HG03457 (cell line): Measurements from ENCODE around the gene STAB2.

Source experiments
- ATAC-seq: cut with Tn5 transposase; IDR thresholded peaks from one replicate; pipeline ENCODE4 v1.9.1; 2021; ENCODE audit warnings: moderate number of reproducible peaks; ENCODE audit not compliant: unreplicated experiment

Gene STAB2

DNA sequence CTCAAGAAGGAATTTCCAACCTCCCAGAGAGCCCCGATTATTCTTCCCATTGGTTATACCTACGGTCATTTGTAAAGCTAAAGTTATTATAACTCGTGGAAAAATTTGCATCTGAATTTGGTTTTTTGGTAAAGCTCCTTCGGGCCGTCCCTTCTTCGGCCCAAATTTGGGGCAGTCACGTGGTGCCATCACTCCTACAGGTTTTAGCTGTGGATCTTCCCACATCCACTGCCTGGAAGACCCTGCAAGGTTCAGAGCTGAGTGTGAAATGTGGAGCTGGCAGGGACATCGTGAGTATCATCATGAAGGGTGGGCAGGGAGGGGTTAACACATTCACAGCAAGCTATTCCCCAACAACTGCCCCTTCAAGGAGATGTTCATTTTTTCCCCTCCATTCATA lies 148.2 kb downstream of the STAB2 start:
- ATAC-seq, result no peak

DNA sequence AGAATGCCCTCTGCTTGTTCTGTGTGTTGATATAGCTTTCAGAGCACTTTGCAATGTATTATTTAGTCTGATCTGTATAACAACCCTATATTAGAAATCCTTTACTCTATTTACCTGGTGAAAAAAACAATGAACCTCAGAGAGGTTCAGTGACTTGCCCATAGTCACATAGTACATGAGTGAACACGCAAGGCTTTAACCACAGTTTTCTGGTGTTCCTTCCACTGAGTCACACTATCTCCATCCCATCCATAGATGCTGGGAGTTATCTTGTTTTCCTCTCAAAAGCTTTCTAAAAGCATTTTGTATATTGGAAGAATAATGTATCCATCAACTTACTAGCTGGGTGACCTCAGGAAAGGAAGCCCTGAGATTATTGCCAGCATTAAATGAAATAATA lies 149.5 kb downstream of the STAB2 start:
- ATAC-seq, result no peak

DNA sequence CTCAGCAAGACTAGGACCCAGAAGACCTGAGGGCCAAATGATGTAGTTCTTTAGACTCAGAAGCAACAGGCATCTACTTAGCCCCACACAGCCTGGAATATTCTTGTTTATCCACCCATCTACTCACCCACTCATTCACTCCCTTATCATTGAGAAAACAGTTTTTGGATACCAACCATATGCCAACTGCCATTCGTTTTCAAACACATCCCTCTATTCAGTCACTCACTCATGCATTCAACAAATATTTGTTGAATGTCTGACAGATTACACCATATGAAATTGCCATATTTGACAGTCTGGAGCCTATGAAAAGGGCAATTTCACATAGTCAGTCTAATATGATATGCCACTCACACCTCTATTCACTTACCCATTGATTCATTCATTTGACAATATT lies 150.8 kb downstream of the STAB2 start:
- no peak for ATAC-seq

DNA sequence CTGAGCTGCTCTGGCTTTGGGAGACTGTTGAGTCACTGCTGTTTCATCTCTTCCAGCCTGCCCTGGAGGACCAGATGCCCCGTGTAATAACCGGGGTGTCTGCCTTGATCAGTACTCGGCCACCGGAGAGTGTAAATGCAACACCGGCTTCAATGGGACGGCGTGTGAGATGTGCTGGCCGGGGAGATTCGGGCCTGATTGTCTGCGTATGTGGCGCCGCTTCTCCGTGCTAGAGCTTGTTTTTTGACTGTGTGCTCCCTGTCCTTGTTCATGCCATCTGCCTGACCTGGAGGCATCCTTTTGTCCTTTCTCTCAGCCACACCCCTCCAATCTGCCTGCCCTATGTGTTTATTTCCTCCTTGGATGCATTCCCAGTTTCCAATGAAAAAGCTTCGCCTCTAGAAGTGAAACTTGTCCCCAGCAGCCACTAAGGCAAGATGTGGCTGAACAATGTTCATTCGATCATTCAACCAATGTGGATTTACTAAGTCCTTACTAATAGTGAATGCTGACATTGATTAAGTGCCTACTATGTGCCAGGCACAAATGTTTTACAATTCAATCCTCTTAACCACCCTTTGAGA lies 155.4 kb downstream of the STAB2 start:
- no peak for ATAC-seq

DNA sequence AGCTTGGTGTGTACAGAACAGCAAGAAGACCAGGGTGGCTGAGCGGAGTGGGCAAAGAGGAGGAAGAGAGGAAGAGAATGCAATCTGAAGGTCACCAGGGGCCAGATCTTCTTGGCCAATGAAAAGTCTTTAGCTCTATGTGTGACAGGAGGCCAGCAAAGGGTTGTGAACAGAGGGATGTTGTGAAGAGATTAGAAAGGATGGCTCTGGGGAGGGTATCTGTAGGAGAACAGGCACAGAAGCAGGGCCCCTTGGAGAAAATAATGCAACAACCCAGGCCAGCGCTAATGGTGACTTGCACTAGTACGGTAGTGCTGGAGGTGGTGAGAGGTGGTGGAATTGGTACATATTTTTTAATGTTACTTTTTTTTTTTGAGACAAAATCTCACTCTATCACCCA lies 156.7 kb downstream of the STAB2 start:
- no peak for ATAC-seq

DNA sequence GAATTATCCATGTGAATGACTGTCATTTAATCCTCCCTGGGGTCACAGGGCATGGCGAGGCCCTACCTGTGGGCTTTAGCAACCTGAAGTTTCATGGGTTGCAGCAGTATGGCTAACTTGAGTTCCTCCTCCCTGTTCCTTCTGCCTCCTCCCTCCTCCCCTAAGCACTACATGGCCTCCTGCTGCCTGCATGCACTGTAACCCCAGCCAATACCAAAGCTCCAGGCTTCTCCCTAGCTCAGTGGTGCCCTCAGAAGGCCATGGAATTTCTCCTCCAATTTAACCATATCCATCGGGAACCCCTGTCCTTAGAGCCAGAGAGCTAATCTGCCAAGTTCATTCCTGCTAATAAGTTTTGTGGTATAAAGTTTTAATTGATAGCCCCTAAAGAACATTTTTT lies 158.9 kb downstream of the STAB2 start:
- ATAC-seq, result no peak

DNA sequence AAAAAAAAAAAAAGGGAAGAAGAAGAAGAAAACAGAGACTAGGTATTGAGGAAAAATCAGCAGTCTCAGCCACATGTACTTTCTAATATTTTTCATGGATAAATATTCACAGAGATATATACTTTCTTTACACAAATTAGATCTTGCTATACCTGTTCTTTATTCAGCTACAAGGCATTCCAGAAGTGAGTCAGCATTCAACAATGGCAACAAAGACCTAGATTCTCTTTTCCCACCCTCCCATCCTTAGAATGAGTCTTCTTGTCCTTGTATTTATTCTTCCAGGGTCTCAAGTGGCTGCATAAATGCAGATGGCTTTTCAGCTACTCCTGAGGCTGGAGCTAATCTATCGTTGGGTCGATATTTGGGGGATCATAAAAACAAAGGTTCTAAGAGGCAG lies 160.9 kb downstream of the STAB2 start:
- no peak for ATAC-seq

DNA sequence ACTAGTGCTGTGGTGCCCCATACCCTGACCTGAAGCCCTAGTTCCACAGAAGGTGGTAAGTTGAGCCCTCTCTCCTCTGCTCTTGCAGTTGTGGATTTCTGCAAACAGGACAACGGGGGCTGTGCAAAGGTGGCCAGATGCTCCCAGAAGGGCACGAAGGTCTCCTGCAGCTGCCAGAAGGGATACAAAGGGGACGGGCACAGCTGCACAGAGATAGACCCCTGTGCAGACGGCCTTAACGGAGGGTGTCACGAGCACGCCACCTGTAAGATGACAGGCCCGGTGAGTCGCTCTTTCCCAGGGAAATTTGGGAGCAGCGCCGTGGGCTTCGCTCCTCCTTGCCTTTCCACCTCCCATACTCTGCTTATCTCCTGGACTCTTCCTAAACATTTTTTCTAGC lies 161.8 kb downstream of the STAB2 start:
- no peak for ATAC-seq

DNA sequence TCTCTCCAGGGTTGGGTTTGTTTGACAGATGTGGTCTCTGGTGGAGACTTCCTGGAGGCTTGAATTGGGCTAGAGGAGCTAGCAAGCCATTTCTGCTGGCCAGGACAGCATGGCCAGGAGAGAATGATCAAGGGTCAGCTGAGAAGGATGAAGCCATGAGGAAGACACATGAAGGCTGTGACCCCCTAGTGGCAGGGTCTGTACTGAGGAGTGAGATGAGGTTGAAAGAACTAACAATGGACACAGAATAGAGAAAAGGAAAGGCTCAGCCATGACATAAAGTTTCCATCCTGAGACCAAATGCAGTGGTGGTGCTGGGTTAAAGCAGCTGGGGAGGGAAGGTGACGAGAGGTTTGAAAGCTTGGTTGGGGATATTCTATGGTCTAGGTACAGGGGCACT lies 164.1 kb downstream of the STAB2 start:
- ATAC-seq, result no peak

DNA sequence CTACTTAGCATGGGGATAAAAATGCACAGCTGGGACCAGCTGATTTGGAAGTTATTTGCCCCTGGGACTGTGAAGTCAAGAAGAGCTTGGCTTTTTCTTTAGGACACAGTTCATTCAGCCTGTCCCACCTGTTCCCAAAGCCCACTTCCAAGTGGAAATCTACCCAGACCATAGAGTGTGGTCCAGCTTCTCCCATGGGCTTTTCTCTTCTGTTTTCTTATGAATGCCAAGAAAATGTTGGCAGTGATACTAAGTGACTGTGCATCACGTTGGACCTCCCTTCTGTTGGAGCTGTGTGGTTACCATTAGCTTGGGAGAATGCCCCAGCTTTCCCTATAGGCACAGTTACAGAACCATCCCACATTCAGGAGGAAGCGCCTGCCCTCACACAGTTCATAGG lies 164.5 kb downstream of the STAB2 start:
- no peak for ATAC-seq

DNA sequence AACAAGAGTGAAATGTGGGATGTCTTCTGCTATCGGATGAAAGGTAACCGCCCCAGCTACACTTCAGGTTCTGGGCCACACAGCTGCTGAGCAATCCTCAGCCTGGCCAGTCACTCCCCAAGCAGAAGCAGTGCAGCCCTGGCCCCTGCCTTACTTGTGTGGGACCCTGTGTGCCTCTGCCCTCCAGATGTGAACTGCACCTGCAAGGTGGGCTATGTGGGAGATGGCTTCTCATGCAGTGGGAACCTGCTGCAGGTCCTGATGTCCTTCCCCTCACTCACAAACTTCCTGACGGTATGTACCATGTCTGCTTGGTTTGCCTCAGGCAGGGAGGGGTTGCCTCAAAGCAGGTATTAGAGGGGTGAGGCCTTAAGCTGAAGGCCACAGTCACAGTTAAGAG lies 168.4 kb downstream of the STAB2 start:
- ATAC-seq, result no peak

DNA sequence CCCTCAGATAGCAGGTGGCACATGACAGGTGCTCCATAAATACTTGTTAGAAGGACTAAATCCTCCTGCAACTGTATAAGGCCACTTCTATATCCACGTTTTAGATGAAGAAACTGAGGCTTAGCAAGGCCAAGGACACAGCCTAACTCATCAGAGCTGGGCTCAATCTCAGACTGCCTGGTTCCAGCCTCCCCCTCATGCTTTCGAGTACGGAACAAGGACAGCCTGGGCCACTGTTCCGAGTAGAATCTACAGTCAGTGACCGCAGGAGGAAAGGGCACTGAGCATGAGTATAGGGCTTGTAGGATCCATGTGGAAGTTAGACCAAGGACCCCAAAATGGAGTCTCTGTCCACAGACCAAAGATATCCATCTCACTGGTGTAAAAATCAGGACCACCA lies 169.4 kb downstream of the STAB2 start:
- no peak for ATAC-seq

DNA sequence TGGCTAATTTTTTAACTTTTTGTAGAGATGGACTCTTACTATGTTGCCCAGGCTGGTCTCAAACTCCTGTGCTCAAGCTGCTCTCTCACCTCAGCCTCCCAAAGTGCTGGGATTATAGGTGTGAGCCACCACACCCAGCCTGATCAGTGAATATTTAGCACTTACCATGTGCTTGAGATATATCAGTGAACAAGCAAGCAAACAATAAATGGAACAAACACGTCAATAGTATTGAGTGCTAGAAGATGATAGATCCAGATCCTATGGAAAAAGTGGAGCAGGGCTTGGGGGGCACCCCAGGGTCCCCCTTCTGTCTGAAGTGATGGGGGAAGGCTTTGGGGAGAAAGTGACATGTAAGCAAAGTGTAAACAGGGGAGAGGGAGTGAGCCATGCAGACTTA lies 170.2 kb downstream of the STAB2 start:
- ATAC-seq, result no peak

DNA sequence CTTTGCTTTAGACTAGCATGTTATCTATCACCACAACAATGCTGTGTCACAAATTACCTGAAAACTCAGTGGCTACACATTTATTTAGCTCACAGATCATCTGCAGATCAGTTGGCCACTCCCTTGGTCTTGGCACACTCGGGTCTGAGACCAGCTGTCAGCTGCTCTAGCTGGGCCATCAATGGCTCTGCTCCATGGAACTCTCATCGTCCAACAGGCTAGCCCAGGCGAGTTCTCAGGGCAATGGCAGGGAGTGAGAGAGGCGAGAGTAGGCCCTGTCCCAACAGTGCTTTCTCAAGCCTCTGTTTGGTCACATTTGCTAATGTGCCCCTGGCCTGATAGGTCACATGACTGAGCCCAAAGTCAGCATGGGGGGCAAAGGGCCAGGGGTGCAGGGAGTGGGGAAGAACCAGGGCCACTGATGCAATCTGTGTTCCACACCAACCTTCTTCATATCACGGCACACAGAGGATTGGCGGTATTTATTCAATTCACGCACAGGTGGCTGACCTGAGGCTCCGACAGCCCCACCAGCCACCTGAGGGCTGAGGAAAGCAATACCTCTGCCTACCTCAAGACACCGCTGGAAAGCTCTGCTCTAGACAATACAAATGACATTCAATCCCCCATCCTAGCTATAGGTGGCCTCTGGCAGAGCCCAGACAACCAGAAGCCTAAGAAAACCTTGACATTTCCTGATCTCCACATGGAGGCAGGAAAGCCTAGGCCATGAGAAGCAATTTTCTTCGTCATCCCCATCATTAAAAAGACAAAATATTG lies 171.4 kb downstream of the STAB2 start:
- no peak for ATAC-seq

DNA sequence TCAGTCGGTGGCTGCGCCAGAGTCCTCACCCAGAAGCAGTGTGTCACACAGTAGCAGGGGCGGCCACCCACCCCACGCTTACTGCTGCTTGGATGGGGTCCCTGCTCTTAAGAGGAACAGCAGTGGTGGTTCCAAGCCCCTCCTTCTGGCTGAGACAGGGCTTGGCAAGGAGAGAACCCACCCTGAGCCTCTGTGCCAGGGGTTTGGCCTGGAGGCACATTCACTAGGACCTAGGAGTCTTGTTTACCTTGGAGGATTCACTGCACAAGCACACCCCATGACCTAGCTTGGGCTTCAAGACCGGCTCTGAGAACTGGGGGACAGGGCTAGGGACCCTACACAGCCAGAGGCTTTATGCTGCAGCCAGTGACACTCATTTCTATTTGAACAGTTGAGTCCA lies 175.4 kb downstream of the STAB2 start:
- ATAC-seq, result no peak

DNA sequence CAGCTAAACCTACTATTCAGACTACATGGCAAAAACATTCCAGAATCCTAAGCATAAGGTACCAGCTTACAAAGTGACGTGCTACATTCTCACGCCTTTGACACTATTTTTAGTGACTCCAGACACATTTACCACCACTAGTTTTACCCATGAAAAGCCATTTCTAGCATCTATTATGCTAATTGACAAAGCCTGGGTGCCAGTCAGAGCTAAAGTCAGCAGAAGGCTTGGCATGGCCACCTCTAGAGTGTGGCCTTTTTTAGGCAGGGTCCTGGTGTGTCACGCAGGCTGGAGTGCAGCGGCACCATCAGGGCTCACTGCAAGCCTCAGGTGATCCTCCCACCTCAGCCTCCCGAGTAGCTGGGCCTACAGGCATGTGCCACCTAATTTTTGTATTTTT lies 178.2 kb downstream of the STAB2 start:
- ATAC-seq, result no peak

DNA sequence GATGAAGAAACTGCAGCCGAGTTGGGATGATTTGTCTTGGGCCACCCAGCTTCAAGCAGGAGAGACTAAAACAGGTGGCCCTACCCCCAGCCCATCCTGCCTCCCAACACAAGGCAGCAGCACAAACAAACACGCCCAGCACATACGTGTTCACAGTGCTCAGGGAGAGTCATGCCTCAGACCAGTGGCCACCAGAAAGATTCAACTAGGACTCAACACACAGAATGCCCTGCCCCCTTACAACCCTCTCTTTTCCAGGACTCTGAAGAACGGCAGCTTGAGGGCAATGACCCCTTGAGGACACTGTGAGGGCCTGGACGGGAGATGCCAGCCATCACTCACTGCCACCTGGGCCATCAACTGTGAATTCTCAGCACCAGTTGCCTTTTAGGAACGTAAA lies 179.0 kb downstream of the STAB2 start:
- ATAC-seq, result no peak

DNA sequence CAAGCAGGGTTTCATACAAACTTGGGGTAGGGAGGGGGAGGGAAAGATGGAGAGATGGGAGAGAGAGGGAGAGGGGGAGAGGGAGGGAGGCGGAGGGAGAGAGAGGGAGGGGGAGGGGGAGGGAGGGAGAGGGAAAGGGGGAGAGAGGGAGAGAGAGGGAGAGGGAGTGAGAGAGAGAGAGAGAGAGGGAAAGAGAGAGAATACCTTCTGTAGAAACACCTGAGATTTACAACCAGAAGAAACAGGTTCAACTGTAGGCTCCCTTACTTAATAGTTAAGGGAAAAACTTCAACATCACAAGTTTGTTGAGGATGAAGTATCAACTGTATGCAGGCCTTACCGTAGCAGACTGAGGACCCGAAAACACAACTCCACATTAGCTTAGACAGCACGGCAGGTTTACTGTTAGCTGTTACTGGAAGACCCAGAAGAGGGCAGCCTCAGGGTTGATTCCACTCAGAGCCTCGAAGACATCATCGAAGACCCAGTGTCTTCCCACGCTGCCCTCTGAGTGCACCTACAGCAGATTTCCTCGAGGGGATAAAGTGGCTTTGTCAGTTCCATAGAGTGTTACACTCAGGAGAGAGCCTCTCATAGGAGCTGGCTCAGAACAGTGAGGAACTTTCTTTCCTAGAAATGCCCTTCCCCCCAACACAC lies 181.5 kb downstream of the STAB2 start:
- ATAC-seq, result no peak

DNA sequence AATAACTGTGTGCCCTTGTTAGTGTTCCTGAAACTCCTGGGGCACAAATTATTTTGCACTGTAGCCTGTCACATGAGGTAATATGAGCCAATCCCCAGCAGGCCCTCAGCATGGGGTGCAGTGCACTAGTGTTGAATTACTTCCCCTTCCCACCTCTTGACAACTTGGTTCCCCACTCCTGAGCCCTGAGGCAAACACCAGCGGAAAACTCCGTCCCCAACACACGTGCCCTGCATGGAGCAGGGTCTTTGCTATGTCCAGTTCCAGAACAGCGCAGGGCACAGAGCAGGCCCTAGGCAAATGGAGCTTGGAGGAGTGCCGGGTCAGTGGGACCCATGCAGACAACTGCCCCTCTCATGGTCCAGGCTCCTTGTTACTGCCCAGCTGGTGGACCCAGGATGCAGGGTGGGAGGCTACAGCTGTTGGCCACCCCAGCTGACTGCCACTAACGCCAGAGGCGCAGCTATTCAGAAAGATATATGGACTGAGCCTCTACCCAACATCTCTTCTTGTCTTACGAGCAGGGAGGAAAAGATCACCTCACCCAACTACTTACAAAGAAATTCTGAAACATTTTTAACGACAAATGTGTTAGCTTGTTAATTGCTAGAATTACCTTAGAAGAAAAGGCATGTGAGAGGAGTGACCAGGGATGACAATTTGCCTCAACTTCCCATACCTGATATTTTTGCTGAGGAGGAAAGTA lies 182.3 kb downstream of the STAB2 start:
- ATAC-seq, result no peak

DNA sequence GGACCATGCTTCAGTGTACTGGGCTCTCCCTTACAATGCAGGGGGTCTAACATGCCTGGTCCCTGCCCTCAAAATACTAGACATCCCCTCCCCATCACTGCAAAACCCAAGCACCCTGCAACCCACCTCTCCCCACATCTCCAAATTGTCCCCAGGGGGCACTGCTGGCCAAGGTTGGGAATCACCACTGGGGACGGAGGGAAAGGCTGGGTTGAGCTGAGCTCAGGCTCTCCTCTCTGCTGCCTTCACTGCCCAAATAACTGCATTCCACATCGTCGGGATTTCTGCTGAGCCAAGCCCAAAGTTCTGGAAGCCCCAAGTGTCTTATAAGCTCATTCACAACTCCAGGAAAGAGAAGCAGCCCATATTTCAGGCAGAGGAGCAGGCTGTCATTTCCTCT lies 184.4 kb downstream of the STAB2 start:
- no peak for ATAC-seq

DNA sequence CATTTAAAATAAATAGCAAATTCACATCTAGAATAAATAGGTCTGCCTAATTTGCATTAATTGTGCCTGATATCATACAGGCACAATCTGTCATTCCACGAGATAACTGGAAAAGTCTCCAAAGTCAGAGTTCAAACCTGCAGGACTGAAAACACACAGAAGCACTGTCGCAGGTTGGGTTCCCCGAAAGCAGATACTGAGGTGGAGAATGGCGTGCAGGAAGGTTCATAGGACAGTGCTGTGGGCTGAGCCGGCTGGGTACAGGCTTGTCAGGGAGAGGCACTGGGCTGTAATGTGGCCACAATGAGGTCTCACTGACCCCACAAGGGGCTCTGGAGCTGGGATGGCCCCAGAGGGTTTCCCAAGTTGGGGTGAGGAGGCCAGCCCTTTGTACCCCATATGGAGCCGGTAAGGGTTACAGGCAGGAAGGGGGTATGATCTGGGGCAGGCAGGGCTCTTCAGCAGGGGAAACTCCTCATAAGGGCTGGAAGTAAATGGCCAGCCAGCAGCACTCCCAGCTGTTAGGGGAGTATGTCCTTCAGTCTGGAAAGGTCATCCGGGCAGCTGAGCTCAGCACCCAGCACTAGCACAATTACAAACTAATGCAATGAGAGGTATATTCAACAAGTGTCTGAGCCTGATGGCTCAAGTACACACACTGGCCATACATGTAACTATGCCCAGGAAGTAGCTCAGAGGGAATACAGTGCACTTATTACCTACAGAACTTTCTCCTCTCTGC lies 185.5 kb downstream of the STAB2 start:
- ATAC-seq, result no peak
